BE2C (cell line): ENCODE data around the gene POC1A.

ENCODE experiments used
- DNase-seq: peaks from one replicate; pipeline ENCODE4 v3.0.0-alpha.2; 2020
- H3K27me3 ChIP-seq: fragments of 250-450 bp; sonication (Bioruptor Pico); 2 replicates; pipeline ENCODE4 v1.5.1; 2020; ENCODE audit warnings: mild to moderate bottlenecking
- H3K36me3 ChIP-seq: fragments of 250-450 bp; sonication (Bioruptor Pico); 2 replicates; pipeline ENCODE4 v1.5.1; 2020; ENCODE audit warnings: mild to moderate bottlenecking
- H3K4me1 ChIP-seq: fragments of 250-450 bp; sonication (Bioruptor Pico); 2 replicates; pipeline ENCODE4 v1.5.1; 2020
- H3K4me3 ChIP-seq: 2 replicates; pipeline ENCODE4 v1.5.1; 2011; ENCODE audit warnings: low read depth, low read length
- H3K9me3 ChIP-seq: fragments of 250-450 bp; sonication (Bioruptor Pico); 2 replicates; pipeline ENCODE4 v1.5.1; 2020
- CTCF ChIP-seq: IDR thresholded peaks from 2 replicates; pipeline ENCODE4 v1.5.1; 2012; ENCODE audit warnings: mild to moderate bottlenecking, low read depth, low read length

The POC1A gene

GRCh38 chr3:52197842-52198625 lies 43.8 kb upstream of the POC1A start, which contains the start of gene ALAS1:
Gene ALAS1, plus strand, starts transcription at chr3:52198160. Its CDS starts 1,082 bp downstream, at chr3:52199242.
- DNase-seq, result peak; percentile 90
- H3K27me3 ChIP-seq, result no peaks in the 10 kb centered on the region
- 0 out of 2 replicates have a peak, but pooled peaks have one; percentile 7 for TF ChIP-seq CTCF
- H3K9me3 ChIP-seq, result no peaks in the 10 kb centered on the region
- H3K4me1 ChIP-seq, result peaks cover 6% of the 10 kb centered on the region; the same call in 1 of the 2 replicates
- H3K36me3 ChIP-seq, result peaks cover 9% of the 10 kb centered on the region
- peak within 1 kb of the TSS; percentile 83 for H3K4me3 ChIP-seq

- peaks cover 9% of the 10 kb centered on the region for H3K36me3 ChIP-seq
- peaks cover 6% of the 10 kb centered on the region; the same call in 1 of the 2 replicates for H3K4me1 ChIP-seq
- no peaks in the 10 kb centered on the region for H3K9me3 ChIP-seq
- H3K27me3 ChIP-seq, result no peaks in the 10 kb centered on the region
- no peak for TF ChIP-seq CTCF
- no peak for DNase-seq
- H3K4me3 ChIP-seq, result peak overlapping the region; percentile 83
Measured at GRCh38 chr3:52197499-52197841, 43.2 kb upstream of the POC1A start.

GRCh38 chr3:52196977-52197376 lies 42.8 kb upstream of the POC1A start:
- DNase-seq, result no peak
- no peak for TF ChIP-seq CTCF

DNA sequence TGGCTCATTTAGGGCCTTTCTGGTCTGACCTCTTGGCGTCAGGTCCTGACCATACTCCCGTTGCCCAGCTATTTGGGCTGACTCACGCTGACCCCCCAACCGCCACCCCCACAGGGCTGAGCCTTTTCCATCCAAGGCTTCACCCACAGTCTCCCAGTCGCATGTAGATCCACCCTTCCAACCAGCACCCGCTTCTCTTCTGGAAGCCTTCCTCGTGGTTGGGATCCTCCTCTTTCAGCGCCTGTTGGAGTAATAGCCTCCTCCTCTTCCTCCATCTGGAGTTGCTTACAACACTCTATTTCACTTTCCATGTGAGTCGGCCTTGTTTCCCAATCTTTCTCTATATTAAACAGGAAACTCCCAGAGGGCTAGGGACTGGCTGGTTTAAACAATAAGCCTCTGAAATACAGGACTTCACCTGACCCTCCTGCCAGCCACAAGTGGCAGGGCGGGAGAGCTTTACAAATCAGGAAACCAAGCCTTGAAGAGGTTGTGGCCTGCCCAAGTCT lies 41.7 kb upstream of the POC1A start:
- no peak for TF ChIP-seq CTCF
- H3K4me1 ChIP-seq, result peaks cover 6% of the 10 kb centered on the region; the same call in 1 of the 2 replicates
- H3K27me3 ChIP-seq, result no peaks in the 10 kb centered on the region
- H3K36me3 ChIP-seq, result peaks cover 4% of the 10 kb centered on the region; the same call in 1 of the 2 replicates
- H3K9me3 ChIP-seq, result no peaks in the 10 kb centered on the region
- no peak for DNase-seq
- no peak overlapping the region for H3K4me3 ChIP-seq

More at GRCh38 chr3:52196977-52197376, 42.8 kb upstream of the POC1A start:
- Histone ChIP-seq H3K36me3 (peaks cover 8% of the 10 kb centered on the region), H3K4me1 (peaks cover 6% of the 10 kb centered on the region; the same call in 1 of the 2 replicates), H3K4me3 (no peak overlapping the region), H3K27me3 (no peaks in the 10 kb centered on the region), H3K9me3 (no peaks in the 10 kb centered on the region)

DNA sequence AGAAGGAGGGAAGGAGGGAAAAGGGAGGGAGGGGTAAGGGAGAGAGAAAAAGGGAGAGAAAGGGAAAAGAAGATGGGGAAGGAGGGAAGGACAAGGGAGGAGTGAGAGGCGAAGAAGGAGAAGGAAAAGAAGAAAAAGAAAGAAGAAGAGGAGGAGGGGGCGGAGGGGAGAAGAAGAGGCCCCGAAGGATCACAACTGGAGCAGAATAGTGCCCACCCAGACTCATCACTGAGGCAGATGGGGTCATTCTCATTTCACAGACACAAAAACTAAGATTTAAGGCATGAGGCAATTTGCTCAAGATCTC lies 41.0 kb upstream of the POC1A start:
- DNase-seq, result no peak
- H3K4me3 ChIP-seq, result no peak overlapping the region
- H3K4me1 ChIP-seq, result peaks cover 6% of the 10 kb centered on the region; the same call in 1 of the 2 replicates
- no peaks in the 10 kb centered on the region for H3K27me3 ChIP-seq
- peaks cover 4% of the 10 kb centered on the region; the same call in 1 of the 2 replicates for H3K36me3 ChIP-seq
- no peaks in the 10 kb centered on the region for H3K9me3 ChIP-seq
- no peak for TF ChIP-seq CTCF
